Measurements from ENCODE around the gene ARSI. TPM values are rescaled to one million over a fixed set of nuclear protein-coding genes. Genes with fewer than 3 reads are reported as not detected.
"Not testable (repeated sequence)": the region's sequence is repeated elsewhere in the genome, so short reads cannot be mapped to it uniquely, and the experiment has no call there.

The ARSI gene
- total and polyA plus RNA-seq, 2 donors (not counting 1 experiment from before 2014, with no cell fraction given): 5.9 to 12.5 TPM

DNA sequence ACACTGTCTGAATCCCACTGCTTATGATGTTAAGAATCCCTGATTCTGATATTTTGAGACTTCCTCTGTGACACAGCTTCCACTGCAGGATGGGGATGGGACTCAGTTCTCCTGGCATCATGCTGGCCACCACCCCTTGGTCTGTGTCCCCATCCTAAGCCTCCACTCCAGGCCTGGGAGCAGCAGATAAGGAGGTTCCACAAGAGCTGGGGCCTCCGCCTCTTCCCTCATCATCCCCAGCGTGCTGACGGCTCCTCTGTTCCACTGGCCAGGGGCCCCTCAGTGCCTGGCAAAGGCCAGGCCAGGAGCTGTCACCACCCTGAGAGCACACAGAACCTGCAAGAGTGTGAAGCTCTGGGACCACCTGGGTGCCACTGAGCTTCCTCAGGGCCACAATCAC, 53.8 kb downstream of the ARSI start:
- H3K79me2 ChIP-seq (ENCODE audit: control insufficient read depth, insufficient read depth, low read length): no peaks in the 10 kb centered on the region
- no peak for TF ChIP-seq CTCF (conservative IDR thresholded peaks at IDR 0.05 in 1 of 2, IDR thresholded peaks at IDR 0.05 in 1 of 2; ENCODE audit: low read depth in 1 of 2, low read length in 2 of 2)
- no peak for TF ChIP-seq EZH2 (IDR thresholded peaks at IDR 0.05; ENCODE audit: low read length, missing control alignments)
- no peak overlapping the region for H3K27ac ChIP-seq (ENCODE audit: insufficient read depth, low read length)

GRCh38 chr5:150248493-150248892, 54.2 kb downstream of the ARSI start:
- not testable (repeated sequence) for H3K27ac ChIP-seq (ENCODE audit: insufficient read depth, low read length); DNase-seq (ENCODE audit: low read depth in 2 of 2)

More for the DNA sequence above, 53.8 kb downstream of the ARSI start:
- H3K27me3 ChIP-seq (ENCODE audit: control insufficient read depth, insufficient read depth, low read length): peaks cover 2% of the 10 kb centered on the region
- H3K4me3 ChIP-seq (replicated peaks in 1 of 4; ENCODE audit: control extremely low read depth in 1 of 4, insufficient read depth in 1 of 4, low read depth in 3 of 4, low read length in 4 of 4): no peak overlapping the region
- no peak overlapping the region for H3K9ac ChIP-seq (ENCODE audit: insufficient read depth, low read length)
- H4K20me1 ChIP-seq (ENCODE audit: control insufficient read depth, extremely low read depth, insufficient read depth, low read length): no peaks in the 10 kb centered on the region
- H2AFZ ChIP-seq (ENCODE audit: low read length): no peak overlapping the region
- peaks cover 14% of the 10 kb centered on the region for H3K4me1 ChIP-seq (ENCODE audit: control insufficient read depth, extremely low read depth, insufficient read depth, low read length)
- no peaks in the 10 kb centered on the region for H3K9me3 ChIP-seq (ENCODE audit: control insufficient read depth, insufficient read depth, low read depth, low read length)
- H3K4me2 ChIP-seq (ENCODE audit: extremely low read depth, insufficient read depth, low read length): no peak overlapping the region
- DNase-seq (ENCODE audit: low read depth in 2 of 2): no peak
- no peaks in the 10 kb centered on the region for H3K36me3 ChIP-seq (ENCODE audit: control insufficient read depth, insufficient read depth, low read length)

DNA sequence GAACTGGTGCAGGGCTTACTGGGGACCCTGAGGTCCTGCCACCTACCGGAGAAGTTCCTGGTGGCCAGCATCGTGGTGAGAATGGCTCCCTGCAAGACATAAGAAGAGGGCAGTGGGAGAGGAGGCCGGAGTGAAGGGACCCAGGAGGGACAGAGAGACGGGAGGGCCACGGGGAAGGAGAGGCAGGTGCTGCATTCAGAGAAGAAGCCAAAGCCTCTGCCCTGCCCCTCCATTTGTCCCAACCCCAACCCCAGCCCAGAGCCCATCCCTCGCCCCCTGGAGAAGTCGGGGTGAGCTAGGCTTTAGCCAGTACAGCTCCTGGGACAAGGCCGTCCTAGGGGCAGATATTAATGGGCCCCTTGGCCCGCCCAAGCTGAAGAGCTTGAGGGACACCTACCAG, 55.0 kb downstream of the ARSI start:
- no peak for DNase-seq (ENCODE audit: low read depth in 2 of 2)
- Histone ChIP-seq H3K27me3 (ENCODE audit: control insufficient read depth, insufficient read depth, low read length) (peaks cover 2% of the 10 kb centered on the region), H2AFZ (ENCODE audit: low read length) (no peak overlapping the region), H3K4me3 (replicated peaks in 1 of 4; ENCODE audit: control extremely low read depth in 1 of 4, insufficient read depth in 1 of 4, low read depth in 3 of 4, low read length in 4 of 4) (no peak overlapping the region), H3K79me2 (ENCODE audit: control insufficient read depth, insufficient read depth, low read length) (no peaks in the 10 kb centered on the region), H3K9me3 (ENCODE audit: control insufficient read depth, insufficient read depth, low read depth, low read length) (no peaks in the 10 kb centered on the region), H4K20me1 (ENCODE audit: control insufficient read depth, extremely low read depth, insufficient read depth, low read length) (no peaks in the 10 kb centered on the region), H3K36me3 (ENCODE audit: control insufficient read depth, insufficient read depth, low read length) (no peaks in the 10 kb centered on the region), H3K27ac (ENCODE audit: insufficient read depth, low read length) (no peak overlapping the region), H3K4me2 (ENCODE audit: extremely low read depth, insufficient read depth, low read length) (no peak overlapping the region), H3K9ac (ENCODE audit: insufficient read depth, low read length) (no peak overlapping the region), H3K4me1 (ENCODE audit: control insufficient read depth, extremely low read depth, insufficient read depth, low read length) (peaks cover 14% of the 10 kb centered on the region)
- TF ChIP-seq EZH2 (IDR thresholded peaks at IDR 0.05; ENCODE audit: low read length, missing control alignments) (no peak), CTCF (conservative IDR thresholded peaks at IDR 0.05 in 1 of 2, IDR thresholded peaks at IDR 0.05 in 1 of 2; ENCODE audit: low read depth in 1 of 2, low read length in 2 of 2) (no peak)

More at GRCh38 chr5:150248493-150248892, 54.2 kb downstream of the ARSI start:
- not testable (repeated sequence) for H3K36me3 ChIP-seq (ENCODE audit: control insufficient read depth, insufficient read depth, low read length); H2AFZ ChIP-seq (ENCODE audit: low read length); H3K4me2 ChIP-seq (ENCODE audit: extremely low read depth, insufficient read depth, low read length); H3K9ac ChIP-seq (ENCODE audit: insufficient read depth, low read length); H3K79me2 ChIP-seq (ENCODE audit: control insufficient read depth, insufficient read depth, low read length); H3K4me3 ChIP-seq (replicated peaks in 1 of 4; ENCODE audit: control extremely low read depth in 1 of 4, insufficient read depth in 1 of 4, low read depth in 3 of 4, low read length in 4 of 4); H4K20me1 ChIP-seq (ENCODE audit: control insufficient read depth, extremely low read depth, insufficient read depth, low read length); H3K27me3 ChIP-seq (ENCODE audit: control insufficient read depth, insufficient read depth, low read length); H3K9me3 ChIP-seq (ENCODE audit: control insufficient read depth, insufficient read depth, low read depth, low read length)
- peaks cover 14% of the 10 kb centered on the region for H3K4me1 ChIP-seq (ENCODE audit: control insufficient read depth, extremely low read depth, insufficient read depth, low read length)
